AG09309 (cell line): ENCODE measurements around the gene MED12L.

Experiments
- DNase-seq: peaks from one replicate; pipeline ENCODE4 v3.0.0-alpha.2; 2010; ENCODE audit warnings: low read depth
- H3K4me3 ChIP-seq: 2 replicates; pipeline ENCODE4 v1.5.1; 2011; ENCODE audit warnings: mild to moderate bottlenecking, low read depth, low read length, moderate library complexity; ENCODE audit not compliant: control insufficient read depth
- CTCF ChIP-seq: IDR thresholded peaks from 2 replicates; pipeline ENCODE4 v1.5.1; 2011; ENCODE audit warnings: mild to moderate bottlenecking, low read depth, low read length, inconsistent platforms; ENCODE audit not compliant: insufficient read depth, control insufficient read depth; ENCODE audit errors: missing control alignments

The MED12L gene

GRCh38 chr3:151155409-151156128, 70.1 kb downstream of the MED12L start:
- no peak for DNase-seq

GRCh38 chr3:151156618-151157216, 71.3 kb downstream of the MED12L start:
- no peak overlapping the region for H3K4me3 ChIP-seq
- peak; percentile 64 for TF ChIP-seq CTCF
- no peak for DNase-seq

More at GRCh38 chr3:151155409-151156128, 70.1 kb downstream of the MED12L start:
- no peak for TF ChIP-seq CTCF
- no peak overlapping the region for H3K4me3 ChIP-seq

GRCh38 chr3:151159806-151160205, 74.3 kb downstream of the MED12L start:
- no peak for TF ChIP-seq CTCF
- no peak for DNase-seq
- H3K4me3 ChIP-seq, result no peak overlapping the region

- no peak overlapping the region for H3K4me3 ChIP-seq
- no peak for TF ChIP-seq CTCF
- no peak for DNase-seq
Measured at GRCh38 chr3:151165226-151165625, 79.8 kb downstream of the MED12L start.

GRCh38 chr3:151166161-151166560, 80.7 kb downstream of the MED12L start:
- no peak overlapping the region for H3K4me3 ChIP-seq
- DNase-seq, result no peak
- TF ChIP-seq CTCF, result peak; percentile 29

GRCh38 chr3:151168269-151169094, 83.0 kb downstream of the MED12L start:
- no peak for DNase-seq
- H3K4me3 ChIP-seq, result no peak overlapping the region
- peak; percentile 91 for TF ChIP-seq CTCF
